Measurements from ENCODE around the gene RBM38.
"Not testable (repeated sequence)": the region's sequence is repeated elsewhere in the genome, so short reads cannot be mapped to it uniquely, and the experiment has no call there.

The RBM38 gene

DNA sequence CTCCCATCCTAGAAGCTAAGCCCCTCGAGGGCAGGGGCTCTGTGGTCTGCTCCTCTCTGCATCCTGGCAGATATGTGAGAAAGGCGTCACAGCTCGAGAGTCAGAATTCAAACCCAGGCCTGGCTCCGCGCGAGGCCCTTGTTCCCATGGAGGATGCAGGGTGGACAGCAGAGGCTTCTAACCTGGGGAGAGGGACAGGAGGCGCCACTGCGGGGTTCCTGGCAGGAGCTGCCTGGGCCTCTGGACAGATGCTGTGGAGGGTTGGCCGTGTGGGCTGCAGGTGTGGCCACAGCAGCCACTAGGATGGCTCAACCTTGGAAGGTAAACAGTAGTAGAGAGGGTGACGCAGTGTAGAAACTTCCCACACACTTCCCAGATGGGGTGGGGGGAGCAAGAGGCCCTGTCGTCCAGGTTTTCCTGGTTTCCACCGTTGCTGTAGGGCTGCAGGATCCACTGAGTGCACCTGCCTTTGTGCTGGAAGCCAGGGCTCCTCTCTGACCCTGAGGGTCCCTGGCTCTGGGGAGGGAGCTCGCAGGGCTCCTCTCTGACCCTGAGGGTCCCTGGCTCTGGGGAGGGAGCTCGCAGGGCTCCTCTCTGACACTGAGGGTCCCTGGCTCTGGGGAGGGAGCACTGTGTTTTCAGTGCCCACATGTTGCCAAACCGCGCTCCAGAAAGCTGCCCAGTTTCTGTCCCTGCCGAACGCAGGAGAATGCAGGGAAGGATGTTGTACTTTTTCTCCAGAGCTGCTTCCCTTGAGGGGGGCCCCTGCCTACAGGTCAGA is 14.2 kb downstream of the RBM38 start:
- no peak for DNase-seq

DNA sequence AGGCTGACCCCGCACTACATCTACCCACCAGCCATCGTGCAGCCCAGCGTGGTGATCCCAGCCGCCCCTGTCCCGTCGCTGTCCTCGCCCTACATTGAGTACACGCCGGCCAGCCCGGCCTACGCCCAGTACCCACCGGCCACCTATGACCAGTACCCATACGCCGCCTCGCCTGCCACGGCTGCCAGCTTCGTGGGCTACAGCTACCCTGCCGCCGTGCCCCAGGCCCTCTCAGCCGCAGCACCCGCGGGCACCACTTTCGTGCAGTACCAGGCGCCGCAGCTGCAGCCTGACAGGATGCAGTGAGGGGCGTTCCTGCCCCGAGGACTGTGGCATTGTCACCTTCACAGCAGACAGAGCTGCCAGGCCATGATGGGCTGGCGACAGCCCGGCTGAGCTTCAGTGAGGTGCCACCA is 16.4 kb downstream of the RBM38 start:
- no peak for DNase-seq

DNA sequence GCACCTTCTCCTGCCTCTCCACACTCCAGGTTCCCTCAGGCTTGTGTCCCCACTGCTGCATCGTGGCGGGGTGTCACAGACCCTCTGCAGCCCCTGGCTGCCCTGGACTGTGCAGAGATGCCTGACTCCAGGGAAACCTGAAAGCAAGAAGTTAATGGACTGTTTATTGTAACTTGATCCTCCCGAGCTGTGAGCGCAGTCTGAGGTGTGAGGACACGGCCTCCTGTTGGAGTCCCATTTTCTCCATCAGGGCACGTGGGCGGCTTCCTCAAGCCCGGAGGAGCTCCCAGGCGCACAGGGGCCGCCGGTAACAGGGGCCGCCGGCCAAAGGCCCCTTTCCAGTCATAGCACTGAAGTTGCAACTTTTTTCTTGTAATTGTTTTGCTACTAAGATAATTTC is 16.9 kb downstream of the RBM38 start:
- no peak for DNase-seq

DNA sequence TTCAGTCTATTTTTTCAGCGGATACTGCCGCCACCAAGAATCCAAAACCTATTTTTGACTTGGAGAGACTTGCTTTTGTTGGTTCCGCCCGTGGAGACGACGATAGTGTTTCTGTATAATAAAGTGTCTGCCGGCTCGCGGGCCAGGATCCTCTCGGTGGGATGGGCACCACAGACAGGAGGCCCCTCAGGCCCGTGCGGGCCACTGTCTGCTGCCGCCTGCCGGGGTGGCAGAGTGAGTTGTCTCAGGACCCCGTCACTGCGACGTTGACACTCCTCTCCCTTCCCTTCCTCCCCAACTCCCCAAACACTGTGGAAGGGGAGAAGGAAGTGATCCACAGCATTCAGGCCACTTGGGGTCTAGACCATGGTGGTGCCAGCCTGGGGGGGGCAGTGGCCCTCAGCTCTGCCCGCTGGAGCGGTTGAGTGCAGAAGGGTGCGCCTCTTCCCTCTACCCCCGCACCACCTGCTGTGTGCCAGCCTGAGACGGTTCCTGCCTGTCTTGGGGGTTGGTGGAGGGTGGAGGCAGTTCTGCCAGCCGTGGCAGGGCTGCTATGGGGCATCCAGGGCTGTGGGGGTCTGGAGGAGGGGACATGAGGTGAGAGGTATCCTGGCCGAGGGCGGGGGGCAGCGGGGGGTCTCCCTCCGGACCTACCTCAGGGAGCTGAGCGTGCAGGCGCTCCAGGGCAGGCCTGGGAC is 17.5 kb downstream of the RBM38 start:
- DNase-seq = no peak

DNA sequence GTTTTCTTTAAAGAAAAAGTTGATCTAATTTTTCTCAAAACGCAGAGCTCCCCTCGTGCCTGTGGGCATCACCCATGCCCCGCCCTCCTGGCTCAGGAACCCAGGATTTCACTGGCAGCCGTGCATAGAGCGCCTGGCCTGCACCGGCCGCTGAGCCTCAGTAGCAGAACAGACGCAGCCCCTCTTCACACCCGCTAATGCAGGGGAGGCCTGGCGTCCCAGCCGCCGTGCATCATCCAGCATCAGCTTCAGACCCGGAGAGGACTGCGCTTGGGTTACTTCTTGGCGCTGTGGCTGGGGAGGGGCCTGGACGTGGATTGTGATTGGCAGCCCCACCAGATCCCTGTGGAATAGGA is 18.1 kb downstream of the RBM38 start:
- DNase-seq = no peak

DNA sequence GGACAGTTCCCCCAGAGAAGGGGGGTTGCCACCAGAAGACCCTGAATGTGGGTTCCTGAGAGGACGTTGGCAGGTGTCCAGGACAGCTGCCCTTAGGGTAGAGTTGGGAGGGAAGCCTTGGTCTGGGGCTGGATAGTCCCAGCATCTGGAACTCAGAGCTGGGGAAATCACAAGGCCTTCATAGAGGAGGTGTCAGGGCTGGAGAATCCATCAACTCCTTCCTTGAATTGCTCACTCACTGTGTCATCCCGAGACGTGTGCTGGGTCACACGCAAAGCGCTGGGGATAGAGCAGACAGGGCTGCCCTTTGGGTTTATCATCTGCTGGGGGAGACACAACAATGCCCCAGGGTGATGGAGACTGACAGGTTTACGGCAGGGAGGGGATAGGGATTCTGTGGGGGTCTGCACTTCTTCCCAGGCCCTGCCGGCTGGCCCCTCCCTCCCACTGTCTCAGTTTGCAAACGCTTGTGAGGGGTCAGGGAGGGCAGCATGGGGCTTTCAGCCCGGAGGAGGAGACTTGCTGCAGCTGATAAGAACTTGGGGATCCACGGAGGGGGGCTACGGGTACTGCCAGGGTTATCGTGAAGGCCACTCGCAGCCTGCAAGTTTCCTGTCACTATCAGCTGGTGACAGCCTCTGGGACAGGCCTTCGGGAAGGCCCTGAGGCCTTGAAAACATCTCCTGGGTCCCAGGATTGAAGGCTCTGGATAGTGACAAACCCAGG is 18.6 kb downstream of the RBM38 start:
- no peak for DNase-seq

DNA sequence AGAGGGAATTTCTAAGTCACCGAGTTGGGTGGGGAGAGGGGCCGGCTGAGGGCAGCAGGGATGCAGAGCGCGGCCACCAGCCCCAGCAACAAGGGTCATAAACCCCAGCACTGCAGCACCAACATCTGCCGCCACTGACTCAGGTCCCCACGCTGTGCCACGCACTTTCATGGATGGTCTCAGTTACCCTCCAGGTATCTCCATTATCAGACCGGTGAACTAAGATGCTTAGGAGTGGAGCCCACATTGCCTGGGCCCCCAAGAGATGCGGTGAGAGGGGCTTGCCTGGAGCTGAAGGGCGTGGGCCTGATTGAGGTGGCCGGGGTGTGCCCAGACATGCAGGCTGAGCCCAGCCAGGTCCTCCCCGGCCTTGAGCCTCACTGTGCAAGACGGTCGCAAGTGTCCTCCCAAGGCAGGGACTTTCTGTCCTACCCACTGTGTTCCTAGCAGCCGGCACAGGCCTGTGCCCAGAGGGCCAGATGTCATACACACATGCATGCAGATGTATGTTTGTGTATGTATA is 19.3 kb downstream of the RBM38 start:
- no peak for DNase-seq

DNA sequence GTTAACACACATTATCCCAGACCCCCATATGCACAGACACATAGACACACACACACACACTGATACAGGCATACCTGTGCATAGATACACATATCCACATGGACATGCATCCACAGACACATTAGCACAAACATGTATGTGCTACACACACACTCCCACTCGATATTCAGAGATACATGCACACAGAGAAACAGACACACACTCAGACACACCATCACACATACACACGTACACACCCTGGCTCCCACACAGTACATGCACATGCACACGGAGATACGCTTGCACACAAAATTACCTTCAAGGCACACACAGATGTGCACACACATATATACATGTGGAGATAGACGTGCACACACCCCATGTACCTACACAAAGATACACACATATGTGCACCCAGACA is 19.7 kb downstream of the RBM38 start:
- DNase-seq = no peak

DNA sequence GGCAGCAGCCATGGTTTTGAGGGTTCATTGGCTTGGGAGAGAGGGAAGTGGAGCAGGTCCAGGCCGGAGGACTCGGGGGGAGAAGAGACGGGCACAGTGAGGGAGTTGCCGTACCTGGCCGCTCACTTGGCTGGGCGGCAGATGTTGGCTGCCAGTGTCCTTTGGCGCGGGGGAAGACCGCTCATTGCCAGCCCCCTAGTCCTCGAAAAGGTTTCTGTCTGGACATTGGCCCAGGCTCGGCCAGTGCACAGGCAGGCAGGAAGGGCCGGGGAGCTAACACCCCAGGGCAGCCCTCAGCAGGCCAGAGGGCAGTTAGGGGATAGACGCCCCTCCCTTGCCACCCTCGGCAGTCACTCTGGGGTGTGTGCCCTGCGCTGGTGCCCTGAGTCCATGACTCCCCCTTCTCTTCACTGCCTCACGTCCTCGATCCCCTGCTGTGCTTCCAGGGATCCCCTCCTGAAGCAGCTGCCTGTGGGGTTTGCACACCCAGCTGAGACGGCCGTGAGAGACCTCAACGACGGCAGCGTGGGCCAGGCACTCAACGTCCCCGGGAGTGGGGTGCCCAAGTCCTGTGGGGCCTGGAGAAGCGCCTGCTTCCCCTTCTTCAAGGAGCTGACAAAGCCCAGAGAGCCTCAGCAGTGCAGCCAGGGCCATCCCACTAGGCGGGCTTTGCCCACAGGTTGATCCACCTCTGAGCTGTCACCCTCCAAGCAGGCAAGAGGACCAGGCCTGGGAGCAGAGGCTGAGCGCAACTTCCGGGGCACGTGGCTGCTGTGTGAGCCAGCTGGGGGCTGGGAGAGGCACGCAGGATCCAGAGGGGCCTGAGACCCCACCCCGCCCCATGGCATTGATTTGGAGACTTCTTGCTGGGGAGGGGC is 20.4 kb downstream of the RBM38 start:
- no peak for DNase-seq

DNA sequence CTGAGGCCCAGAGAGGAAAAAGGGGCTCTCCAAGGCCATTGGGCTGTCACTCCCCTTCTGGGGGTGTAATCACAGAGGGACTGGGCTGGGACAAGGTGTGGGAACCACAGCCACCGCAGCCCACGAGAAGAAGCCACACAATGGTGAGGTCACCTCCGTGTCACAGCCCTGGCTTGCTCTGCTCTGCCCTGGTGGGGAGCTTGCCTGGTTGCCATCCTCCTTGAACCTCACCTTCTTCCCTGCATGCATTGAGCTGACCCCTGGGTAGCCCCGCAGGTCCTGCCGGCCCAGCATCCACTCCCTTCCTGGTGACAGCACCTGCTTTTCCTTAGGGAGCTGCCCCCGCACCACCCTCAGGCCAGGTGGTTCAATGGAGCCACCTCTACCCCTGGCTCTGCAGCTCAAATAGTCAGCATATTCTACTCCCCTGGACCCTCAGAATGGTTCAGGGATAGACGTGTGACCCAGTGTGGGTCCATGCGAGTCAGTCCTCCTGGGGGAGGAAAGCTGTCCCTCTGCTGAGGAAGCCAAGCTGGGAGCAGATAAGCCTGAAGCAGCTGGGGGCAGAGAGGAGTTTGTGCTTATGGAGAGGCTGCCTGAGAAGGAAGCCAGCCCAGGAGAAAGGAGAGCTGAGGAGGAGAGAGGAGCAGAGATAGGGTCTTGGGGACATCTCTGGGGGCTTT is 21.3 kb downstream of the RBM38 start:
- no peak for DNase-seq

DNA sequence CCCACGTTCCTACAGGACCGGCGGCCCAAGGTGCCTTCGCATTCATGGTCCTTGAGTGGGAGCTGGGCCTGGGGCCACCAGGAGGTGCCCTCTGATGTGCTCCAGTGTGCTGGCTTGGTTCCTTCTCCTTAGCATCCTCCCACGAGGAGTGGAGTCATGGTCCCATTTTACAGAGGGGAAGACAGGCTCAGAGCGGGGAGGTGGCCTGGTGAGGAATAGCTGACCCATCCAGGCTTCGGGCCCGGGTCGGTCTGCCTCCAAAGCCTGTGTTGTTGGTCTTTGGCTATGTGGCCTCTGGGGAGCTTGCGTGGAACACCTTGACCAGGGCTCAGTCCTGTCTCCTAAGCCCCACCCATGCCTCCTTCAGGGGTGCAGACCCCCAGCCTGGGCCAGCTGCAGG is 22.8 kb downstream of the RBM38 start:
- DNase-seq = no peak

DNA sequence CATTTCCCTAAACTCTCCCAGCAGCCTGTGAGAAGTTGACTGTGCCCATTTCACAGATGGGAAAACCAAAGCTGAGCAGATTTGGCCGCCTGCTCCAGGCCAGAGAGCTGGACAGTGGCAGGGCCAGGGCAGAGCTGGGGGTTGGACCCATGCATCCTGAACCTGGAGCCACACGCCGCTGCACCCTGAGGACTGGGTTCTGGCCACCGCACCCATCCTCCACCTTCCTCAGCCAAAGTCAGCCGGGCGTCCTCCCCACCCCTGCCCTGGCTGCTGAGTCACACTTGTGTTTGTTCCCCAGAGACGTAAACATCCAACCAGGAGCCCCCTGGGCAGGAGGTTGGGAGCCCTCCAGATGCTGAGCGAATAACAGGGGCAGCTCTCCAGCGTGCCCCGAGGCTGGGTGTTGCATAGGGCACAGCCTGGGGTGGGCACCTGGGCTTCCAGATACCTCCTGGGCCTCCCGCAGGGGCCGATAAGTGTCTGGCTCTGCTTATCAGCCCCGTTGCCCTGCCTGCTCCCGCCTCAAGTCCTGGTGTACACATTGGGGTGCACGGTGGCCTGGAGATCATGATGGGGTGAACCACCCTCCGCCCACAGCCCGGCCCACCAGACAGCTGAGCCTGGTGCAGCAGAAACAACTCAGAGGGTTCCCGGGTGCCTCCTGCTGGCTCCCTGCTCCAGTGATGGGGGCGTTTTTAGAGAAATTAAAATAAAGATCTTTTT is 23.8 kb downstream of the RBM38 start:
- no peak for DNase-seq

DNA sequence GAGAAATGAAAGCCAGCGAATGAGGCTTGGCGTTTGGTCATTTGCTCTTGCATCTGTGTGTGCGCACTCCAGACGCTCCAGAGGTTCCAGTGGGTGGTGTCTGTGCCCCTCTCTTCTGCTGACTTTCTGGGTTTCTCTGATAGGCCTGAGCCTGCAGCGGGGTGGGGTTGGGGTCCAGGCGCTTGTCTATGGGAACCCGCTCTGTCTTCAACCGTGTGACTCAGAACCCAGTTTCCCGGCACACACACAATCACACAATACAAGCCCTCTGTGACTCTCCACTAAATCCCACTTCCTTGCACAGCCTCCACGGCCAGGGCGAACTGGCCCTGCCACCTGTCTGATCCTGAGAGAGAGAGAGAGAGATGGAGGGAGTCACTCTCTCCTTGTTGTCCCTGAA is 24.6 kb downstream of the RBM38 start:
- no peak for DNase-seq

DNA sequence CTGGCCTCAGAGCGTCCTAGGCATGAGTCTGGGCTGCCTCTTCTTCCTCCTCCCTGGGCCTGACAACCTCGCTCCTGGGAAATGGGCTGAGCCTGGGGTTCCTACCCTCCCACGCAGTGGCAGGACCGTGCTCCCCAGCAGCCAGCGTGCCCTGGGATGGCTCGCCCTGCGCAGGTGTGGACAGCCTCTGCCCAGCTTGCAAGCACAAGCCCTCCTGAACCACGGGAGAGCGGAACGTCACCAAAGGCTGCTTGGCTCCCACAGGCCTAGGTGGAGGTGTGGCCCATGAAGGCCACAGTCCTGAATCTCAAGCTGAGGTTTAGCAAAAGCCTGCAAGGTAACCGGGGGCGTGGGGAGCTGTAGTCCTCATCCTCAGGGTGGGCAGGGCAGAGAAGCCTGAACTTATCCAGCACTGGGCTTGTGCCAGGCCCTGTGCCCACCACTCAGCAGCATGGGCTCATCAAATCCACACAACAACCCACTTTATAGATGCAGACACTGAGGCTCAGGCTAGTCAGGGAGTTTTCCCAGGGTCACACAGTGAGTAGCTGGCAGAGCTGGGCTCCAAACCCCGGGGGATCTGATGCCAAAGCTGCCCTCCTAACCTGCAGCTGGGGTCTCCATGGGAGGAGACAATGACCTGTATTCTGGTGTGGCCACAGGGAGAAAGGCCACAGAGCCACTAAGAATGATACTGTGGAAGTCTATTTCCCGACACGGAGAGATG is 25.3 kb downstream of the RBM38 start:
- no peak for DNase-seq

DNA sequence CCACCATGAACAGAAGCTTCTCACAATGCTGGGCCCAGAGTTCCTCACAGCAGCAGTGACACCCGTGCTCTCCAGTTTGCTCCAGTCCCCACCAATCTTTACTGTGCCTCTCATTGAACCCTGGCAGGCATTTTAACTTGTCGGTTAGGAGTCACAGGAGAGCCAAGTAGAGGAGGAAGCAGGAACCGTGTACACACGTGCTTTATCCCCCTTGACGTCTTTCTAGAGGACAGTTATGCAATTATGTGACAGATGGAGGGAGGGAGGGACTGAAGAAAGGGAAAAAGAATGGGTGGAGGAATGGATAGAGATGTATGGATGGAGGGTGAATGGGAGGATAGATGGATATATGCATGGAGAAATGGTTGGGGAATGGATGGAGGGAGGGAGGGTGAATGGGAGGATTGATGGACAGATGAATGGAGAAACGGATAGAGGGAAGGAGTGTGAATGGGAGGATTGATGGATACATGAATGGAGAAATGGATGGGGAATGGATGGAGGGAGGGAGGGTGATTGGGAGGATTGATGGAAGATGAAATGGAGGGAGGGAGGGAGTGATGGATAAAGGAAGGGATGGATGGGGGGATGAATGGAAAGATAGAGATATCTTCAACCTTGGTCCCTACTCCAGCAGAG is 26.0 kb downstream of the RBM38 start:
- DNase-seq = no peak

DNA sequence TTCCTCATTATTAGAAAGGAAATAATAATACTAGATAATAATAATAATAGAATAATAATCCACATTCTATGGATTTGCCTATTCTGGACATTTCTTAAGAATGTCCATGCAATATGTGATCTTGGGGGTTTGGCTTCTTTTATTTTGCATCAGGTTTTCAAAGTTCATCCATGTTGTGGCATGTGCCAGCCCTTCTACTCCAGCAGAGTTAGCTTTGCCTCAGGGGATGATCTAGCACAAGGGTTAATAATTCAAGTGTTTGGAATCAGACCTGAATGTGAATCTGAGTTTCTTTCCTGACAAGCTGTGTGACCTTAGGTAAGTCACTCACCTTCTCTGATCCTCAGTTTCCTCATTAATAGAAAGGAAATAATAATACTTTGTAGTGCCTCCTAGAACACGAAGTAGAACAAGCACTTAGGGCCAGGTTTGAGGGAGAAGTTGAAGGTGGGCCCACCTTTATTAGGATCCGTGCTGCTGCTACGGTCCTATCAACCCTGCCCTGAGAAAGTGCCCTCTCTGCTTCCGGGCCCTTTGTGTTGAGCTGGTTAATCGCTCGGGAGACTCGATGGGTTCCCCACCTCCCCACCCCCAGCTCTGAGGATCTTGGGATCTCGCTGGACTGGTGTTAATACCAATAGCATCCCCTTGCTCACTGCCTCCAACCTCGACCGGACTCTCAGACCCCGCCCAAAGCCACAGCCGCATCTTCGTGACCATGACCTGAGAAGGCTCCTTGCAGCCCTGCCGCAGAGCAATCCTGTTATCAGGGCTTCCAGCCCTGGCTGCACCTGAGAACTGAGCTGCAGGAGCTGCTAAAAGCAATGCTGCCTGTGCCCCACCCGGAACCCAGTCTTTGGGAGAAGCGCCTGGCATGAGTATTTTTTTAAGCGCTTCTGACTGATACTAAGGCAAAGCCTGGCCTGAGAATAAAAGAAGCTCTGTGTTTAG is 26.9 kb downstream of the RBM38 start:
- no peak for DNase-seq

DNA sequence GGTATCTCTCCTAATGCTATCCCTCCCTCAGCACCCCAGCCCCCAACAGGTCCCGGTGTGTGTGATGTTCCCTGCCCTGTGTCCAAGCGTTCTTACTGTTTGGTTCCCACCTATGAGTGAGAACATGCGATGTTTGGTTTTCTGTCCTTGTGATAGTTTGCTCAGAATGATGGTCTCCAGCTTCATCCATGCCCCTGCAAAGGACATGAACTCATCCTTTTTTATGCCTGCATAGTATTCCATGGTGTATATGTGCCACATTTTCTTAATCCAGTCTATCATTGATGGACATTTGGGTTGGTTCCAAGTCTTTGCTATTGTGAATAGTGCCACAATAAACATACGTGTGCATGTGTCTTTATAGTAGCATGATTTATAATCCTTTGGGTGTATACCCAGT is 28.3 kb downstream of the RBM38 start:
- DNase-seq = not testable (repeated sequence)

DNA sequence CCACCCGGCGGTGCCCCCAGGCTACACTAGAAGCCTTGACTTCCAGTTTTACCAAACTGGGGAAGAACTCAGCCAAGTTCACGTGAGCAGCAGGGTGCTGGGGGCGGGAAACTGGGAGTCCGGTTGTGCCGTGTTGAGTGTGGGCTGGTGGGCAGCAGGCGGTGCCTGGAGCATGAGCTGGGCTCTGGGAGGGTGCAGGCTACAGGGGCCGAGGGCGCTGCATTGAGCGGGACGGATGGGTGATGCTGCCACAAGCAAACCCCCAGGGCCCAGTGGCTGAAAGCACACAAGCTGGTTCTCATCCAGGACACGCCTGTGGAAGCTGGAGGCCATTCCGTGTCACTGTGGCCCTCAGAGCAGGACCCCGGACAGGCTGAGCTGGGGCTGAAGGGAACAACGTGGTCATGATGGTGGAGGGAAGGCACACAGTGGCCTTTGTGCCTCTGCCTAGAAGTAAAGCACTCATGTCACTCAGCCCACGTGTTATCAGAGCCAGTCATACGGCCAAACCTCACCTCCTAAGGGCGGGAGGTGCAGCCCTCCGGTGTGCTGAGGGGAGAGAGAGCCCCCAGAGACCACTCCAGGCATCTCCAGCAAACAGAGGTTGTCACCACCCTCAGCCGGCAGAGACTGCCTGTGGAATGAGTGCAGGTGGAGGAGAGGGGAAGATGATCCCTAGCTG is 29.5 kb downstream of the RBM38 start:
- DNase-seq = no peak
